K562 (cell line): ENCODE measurements around the gene THUMPD1. TPM values are rescaled to one million over a fixed set of nuclear protein-coding genes. Genes with fewer than 3 reads are reported as not detected.

Source experiments
- CBX3 ChIP-seq, 2 experiments: IDR thresholded peaks; 1 replicate in 1 of 2; 2 replicates in 1 of 2; pipeline ENCODE4 v1.6.1; 2012; ENCODE audit warnings: inconsistent platforms in 2 of 2, low read length in 2 of 2, borderline replicate concordance in 1 of 2, control low read depth in 1 of 2
- CEBPG ChIP-seq, 3 experiments: fragments of 200-800 bp in 1 of 3; sonication (Bioruptor generic) in 1 of 3; sonication (generic) in 1 of 3; formaldehyde crosslinking in 1 of 3; IDR thresholded peaks in 2 of 3; conservative IDR thresholded peaks in 1 of 3; 2 replicates each; pipeline versions ENCODE4 v1.6.1 to v1.8.0; 2016 to 2022; ENCODE audit warnings: missing compliant biosample characterization in 2 of 3, missing genetic modification characterization in 2 of 3, mild to moderate bottlenecking in 1 of 3, missing genetic modification reagents in 1 of 3
- E2F3 ChIP-seq: fragments of 250-450 bp; sonication (Bioruptor Pico); IDR thresholded peaks from 2 replicates; pipeline ENCODE4 v1.4.0; 2020; ENCODE audit warnings: mild to moderate bottlenecking
- JUND ChIP-seq, 2 experiments: IDR thresholded peaks; 2 replicates in 1 of 2; 3 replicates in 1 of 2; pipeline ENCODE4 v1.6.1; 2011; ENCODE audit warnings: borderline replicate concordance in 2 of 2, low read depth in 2 of 2, low read length in 2 of 2, improper control_type of control experiment in 1 of 2, missing biosample characterization in 1 of 2, missing genetic modification characterization in 1 of 2, missing genetic modification reagents in 1 of 2
- MEIS2 ChIP-seq: fragments of 450-650 bp; IDR thresholded peaks from 2 replicates; pipeline ENCODE4 v1.6.1; 2014; ENCODE audit warnings: mild to moderate bottlenecking; ENCODE audit not compliant: partially characterized antibody
- RNF2 ChIP-seq: sonication (generic); IDR thresholded peaks from 2 replicates; pipeline ENCODE4 v1.6.1; 2016
- SMAD3 ChIP-seq: fragments of 450-650 bp; formaldehyde crosslinking; conservative IDR thresholded peaks from 2 replicates; pipeline ENCODE4 v1.4.0; 2020; ENCODE audit warnings: mild to moderate bottlenecking
- STAT5B ChIP-seq: fragments of 250-450 bp; sonication (Bioruptor Pico); IDR thresholded peaks from 2 replicates; pipeline ENCODE4 v1.8.0; 2021; ENCODE audit warnings: mild to moderate bottlenecking, inconsistent platforms
- TCFL5 ChIP-seq: fragments of 250-450 bp; sonication (Bioruptor Pico); conservative IDR thresholded peaks from 2 replicates; pipeline ENCODE4 v1.6.1; 2021; ENCODE audit warnings: mild to moderate bottlenecking, moderate library complexity, matching md5 sums
- polyA plus RNA-seq, 8 experiments: library from polyadenylated mRNA; depleted of rRNA in 4 of 8; stranded (reverse) in 5 of 8; unstranded in 3 of 8; fragments of >200 nt; fragmentation: Nextera tagmentation in 2 of 8; fragmentation: Illumina TruSeq in 1 of 8; extraction: Ambion mirVana in 2 of 8; extraction: Trizol in 1 of 8; gene quantifications; 2 replicates each; pipeline versions ENCODE4 v1.2.1 to v1.2.3, GENCODE V29; 2011 to 2014; ENCODE audit warnings: inconsistent platforms in 1 of 8, missing spikeins in 1 of 8
- total RNA-seq, 7 experiments: library from RNA; depleted of rRNA in 6 of 7; stranded (reverse); fragments of >200 nt in 6 of 7; fragmentation: Illumina TruSeq in 2 of 7; extraction: Trizol in 2 of 7; gene quantifications; 2 replicates each; pipeline versions ENCODE4 v1.2.1 to v1.2.3, GENCODE V29; 2011 to 2021; ENCODE audit warnings: low replicate concordance in 1 of 7
- TF ChIP-seq, protein P1 (sequence below), 2 experiments: IDR thresholded peaks in 1 of 2; conservative IDR thresholded peaks in 1 of 2; 2 replicates each; pipeline ENCODE4 v1.6.1; 2016; ENCODE audit warnings: low read depth in 2 of 2, mild to moderate bottlenecking in 1 of 2, missing compliant biosample characterization in 1 of 2, missing genetic modification characterization in 1 of 2, moderate library complexity in 1 of 2
- TF ChIP-seq, protein P2 (sequence below): IDR thresholded peaks from 2 replicates; pipeline ENCODE4 v1.6.1; 2014; ENCODE audit warnings: antibody characterized with exemption
- TF ChIP-seq, protein P3 (sequence below): fragments of 450-650 bp; formaldehyde crosslinking; IDR thresholded peaks from 2 replicates; pipeline ENCODE4 v1.4.0; 2020; ENCODE audit warnings: mild to moderate bottlenecking, moderate library complexity
- TF ChIP-seq, protein P4 (sequence below): sonication (generic); formaldehyde crosslinking; IDR thresholded peaks from 2 replicates; pipeline ENCODE4 v1.4.0; 2020; ENCODE audit warnings: mild to moderate bottlenecking, missing genetic modification reagents
- TF ChIP-seq, protein P5 (sequence below): fragments of 450-650 bp; IDR thresholded peaks from 2 replicates; pipeline ENCODE4 v1.6.1; 2017; ENCODE audit warnings: antibody characterized with exemption, mild to moderate bottlenecking

The THUMPD1 gene
- total and polyA plus RNA-seq, 9 of the 15 experiments (the other 6 are each of a cell fraction or from before 2014, with no cell fraction given) = 37.8 to 101 (median 56.8) TPM

DNA sequence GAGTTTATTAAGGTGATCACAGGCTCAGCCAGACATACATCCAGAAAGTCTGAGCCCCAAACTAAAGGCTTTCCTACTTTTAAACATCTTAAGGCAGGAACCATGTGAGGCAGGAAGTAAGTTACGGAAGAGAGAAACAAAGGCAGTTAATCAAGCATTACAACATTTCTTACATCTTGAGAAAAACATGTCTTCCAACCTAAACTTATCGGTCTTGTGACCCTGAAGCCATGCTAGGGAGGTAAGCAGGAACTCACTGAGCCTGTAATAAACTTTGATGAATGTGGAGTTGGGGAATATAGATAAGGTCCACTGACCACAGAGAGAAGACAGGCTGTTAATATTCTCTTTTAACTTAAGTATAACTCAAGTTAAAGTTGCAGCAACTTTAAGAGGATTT lies 18.7 kb upstream of the THUMPD1 start (continued):
- TF ChIP-seq CBX3 (IDR thresholded peaks at IDR 0.05; ENCODE audit: borderline replicate concordance in 1 of 2, low read length in 2 of 2) (peak in 1 of 2 experiments; percentile 40; a peak in 1 of 3 replicates), E2F3 (CRISPR knock-in tag) (no peak), SMAD3 (CRISPR knock-in tag) (peak; percentile 68; the same call in 1 of the 2 replicates), JUND (IDR thresholded peaks at IDR 0.05; ENCODE audit: borderline replicate concordance, low read depth, low read length) (no peak), JUND (tag; IDR thresholded peaks at IDR 0.05; ENCODE audit: borderline replicate concordance, low read depth, low read length) (peak; percentile 37; the same call in 1 of the 3 replicates), RNF2 (peak; percentile 91; the same call in 1 of the 2 replicates), CEBPG (CRISPR knock-in tag; IDR thresholded peaks at IDR 0.05) (no peak), CEBPG (tag; conservative IDR thresholded peaks at IDR 0.05 in 1 of 2, IDR thresholded peaks at IDR 0.05 in 1 of 2) (0 out of 4 replicates have a peak, but pooled peaks of 1 of the 2 experiments have one; percentile 30), STAT5B (CRISPR knock-in tag) (no peak), TCFL5 (CRISPR knock-in tag) (peak; percentile 61; the same call in 1 of the 2 replicates), MEIS2 (peak; percentile 86)
- TF ChIP-seq, protein P1, sequence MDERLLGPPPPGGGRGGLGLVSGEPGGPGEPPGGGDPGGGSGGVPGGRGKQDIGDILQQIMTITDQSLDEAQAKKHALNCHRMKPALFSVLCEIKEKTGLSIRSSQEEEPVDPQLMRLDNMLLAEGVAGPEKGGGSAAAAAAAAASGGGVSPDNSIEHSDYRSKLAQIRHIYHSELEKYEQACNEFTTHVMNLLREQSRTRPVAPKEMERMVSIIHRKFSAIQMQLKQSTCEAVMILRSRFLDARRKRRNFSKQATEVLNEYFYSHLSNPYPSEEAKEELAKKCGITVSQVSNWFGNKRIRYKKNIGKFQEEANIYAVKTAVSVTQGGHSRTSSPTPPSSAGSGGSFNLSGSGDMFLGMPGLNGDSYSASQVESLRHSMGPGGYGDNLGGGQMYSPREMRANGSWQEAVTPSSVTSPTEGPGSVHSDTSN (CRISPR knock-in tag; IDR thresholded peaks at IDR 0.05; ENCODE audit: low read depth) = no peak
- TF ChIP-seq, protein P1 (tag; conservative IDR thresholded peaks at IDR 0.05; ENCODE audit: low read depth) = peak; percentile 84
- TF ChIP-seq, protein P2, sequence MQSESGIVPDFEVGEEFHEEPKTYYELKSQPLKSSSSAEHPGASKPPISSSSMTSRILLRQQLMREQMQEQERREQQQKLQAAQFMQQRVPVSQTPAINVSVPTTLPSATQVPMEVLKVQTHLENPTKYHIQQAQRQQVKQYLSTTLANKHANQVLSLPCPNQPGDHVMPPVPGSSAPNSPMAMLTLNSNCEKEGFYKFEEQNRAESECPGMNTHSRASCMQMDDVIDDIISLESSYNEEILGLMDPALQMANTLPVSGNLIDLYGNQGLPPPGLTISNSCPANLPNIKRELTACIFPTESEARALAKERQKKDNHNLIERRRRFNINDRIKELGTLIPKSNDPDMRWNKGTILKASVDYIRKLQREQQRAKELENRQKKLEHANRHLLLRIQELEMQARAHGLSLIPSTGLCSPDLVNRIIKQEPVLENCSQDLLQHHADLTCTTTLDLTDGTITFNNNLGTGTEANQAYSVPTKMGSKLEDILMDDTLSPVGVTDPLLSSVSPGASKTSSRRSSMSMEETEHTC = peak; percentile 67
- TF ChIP-seq, protein P3, sequence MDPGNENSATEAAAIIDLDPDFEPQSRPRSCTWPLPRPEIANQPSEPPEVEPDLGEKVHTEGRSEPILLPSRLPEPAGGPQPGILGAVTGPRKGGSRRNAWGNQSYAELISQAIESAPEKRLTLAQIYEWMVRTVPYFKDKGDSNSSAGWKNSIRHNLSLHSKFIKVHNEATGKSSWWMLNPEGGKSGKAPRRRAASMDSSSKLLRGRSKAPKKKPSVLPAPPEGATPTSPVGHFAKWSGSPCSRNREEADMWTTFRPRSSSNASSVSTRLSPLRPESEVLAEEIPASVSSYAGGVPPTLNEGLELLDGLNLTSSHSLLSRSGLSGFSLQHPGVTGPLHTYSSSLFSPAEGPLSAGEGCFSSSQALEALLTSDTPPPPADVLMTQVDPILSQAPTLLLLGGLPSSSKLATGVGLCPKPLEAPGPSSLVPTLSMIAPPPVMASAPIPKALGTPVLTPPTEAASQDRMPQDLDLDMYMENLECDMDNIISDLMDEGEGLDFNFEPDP = no peak
- TF ChIP-seq, protein P4, sequence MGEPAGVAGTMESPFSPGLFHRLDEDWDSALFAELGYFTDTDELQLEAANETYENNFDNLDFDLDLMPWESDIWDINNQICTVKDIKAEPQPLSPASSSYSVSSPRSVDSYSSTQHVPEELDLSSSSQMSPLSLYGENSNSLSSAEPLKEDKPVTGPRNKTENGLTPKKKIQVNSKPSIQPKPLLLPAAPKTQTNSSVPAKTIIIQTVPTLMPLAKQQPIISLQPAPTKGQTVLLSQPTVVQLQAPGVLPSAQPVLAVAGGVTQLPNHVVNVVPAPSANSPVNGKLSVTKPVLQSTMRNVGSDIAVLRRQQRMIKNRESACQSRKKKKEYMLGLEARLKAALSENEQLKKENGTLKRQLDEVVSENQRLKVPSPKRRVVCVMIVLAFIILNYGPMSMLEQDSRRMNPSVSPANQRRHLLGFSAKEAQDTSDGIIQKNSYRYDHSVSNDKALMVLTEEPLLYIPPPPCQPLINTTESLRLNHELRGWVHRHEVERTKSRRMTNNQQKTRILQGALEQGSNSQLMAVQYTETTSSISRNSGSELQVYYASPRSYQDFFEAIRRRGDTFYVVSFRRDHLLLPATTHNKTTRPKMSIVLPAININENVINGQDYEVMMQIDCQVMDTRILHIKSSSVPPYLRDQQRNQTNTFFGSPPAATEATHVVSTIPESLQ (CRISPR knock-in tag) = no peak
- TF ChIP-seq, protein P5, sequence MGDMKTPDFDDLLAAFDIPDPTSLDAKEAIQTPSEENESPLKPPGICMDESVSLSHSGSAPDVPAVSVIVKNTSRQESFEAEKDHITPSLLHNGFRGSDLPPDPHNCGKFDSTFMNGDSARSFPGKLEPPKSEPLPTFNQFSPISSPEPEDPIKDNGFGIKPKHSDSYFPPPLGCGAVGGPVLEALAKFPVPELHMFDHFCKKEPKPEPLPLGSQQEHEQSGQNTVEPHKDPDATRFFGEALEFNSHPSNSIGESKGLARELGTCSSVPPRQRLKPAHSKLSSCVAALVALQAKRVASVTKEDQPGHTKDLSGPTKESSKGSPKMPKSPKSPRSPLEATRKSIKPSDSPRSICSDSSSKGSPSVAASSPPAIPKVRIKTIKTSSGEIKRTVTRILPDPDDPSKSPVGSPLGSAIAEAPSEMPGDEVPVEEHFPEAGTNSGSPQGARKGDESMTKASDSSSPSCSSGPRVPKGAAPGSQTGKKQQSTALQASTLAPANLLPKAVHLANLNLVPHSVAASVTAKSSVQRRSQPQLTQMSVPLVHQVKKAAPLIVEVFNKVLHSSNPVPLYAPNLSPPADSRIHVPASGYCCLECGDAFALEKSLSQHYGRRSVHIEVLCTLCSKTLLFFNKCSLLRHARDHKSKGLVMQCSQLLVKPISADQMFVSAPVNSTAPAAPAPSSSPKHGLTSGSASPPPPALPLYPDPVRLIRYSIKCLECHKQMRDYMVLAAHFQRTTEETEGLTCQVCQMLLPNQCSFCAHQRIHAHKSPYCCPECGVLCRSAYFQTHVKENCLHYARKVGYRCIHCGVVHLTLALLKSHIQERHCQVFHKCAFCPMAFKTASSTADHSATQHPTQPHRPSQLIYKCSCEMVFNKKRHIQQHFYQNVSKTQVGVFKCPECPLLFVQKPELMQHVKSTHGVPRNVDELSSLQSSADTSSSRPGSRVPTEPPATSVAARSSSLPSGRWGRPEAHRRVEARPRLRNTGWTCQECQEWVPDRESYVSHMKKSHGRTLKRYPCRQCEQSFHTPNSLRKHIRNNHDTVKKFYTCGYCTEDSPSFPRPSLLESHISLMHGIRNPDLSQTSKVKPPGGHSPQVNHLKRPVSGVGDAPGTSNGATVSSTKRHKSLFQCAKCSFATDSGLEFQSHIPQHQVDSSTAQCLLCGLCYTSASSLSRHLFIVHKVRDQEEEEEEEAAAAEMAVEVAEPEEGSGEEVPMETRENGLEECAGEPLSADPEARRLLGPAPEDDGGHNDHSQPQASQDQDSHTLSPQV = peak; percentile 92
